ENCODE data around the gene DHRS7B.
"Not testable (repeated sequence)": the region's sequence is repeated elsewhere in the genome, so short reads cannot be mapped to it uniquely, and the experiment has no call there.

The DHRS7B gene

GRCh38 chr17:21105064-21105894 is 21.5 kb upstream of the DHRS7B start:
- H3K27ac ChIP-seq (ENCODE audit: low read depth, low read length), result peak overlapping the region; percentile 94
- no peaks in the 10 kb centered on the region for H3K79me1 ChIP-seq (ENCODE audit: low read length)

GRCh38 chr17:21106316-21106715 is 20.4 kb upstream of the DHRS7B start:
- H3K4me3 ChIP-seq (ENCODE audit: low read length), result no peak overlapping the region
- H3K27ac ChIP-seq (ENCODE audit: low read depth, low read length), result peak overlapping the region; percentile 94
- no peak overlapping the region for H4K5ac ChIP-seq (ENCODE audit: low read length)
- no peak overlapping the region for H3K23ac ChIP-seq (ENCODE audit: low read length)
- H3K79me1 ChIP-seq (ENCODE audit: low read length), result no peaks in the 10 kb centered on the region
- no peaks in the 10 kb centered on the region for H3K36me3 ChIP-seq (ENCODE audit: control insufficient read depth, insufficient read depth, low read length)
- H3K79me2 ChIP-seq (ENCODE audit: control insufficient read depth, insufficient read depth, low read length), result no peaks in the 10 kb centered on the region
- H3K56ac ChIP-seq (ENCODE audit: low read length), result peak overlapping the region; percentile 71
- no peak overlapping the region for H2BK15ac ChIP-seq (replicated peaks; ENCODE audit: low read depth)
- no peak overlapping the region for H3K4me2 ChIP-seq (ENCODE audit: low read length)
- H3K9ac ChIP-seq (ENCODE audit: low read length), result no peak overlapping the region
- no peaks in the 10 kb centered on the region for H3K27me3 ChIP-seq (ENCODE audit: insufficient read depth, low read length, poor library complexity)
- peak overlapping the region; percentile 97 for H3K18ac ChIP-seq (ENCODE audit: low read length)
- peak overlapping the region; percentile 91 for H3K4ac ChIP-seq (ENCODE audit: low read depth, low read length)
- H3K4me1 ChIP-seq (ENCODE audit: control insufficient read depth, low read depth, low read length), result peaks cover 2% of the 10 kb centered on the region
- DNase-seq, result peak; percentile 78
- H4K8ac ChIP-seq (ENCODE audit: low read depth, low read length), result no peak overlapping the region
- WGBS (ENCODE audit: extremely low coverage, insufficient coverage, low lambda C conversion rate), result no CpG with 5 or more reads among the region's 3 CpGs
- H2BK5ac ChIP-seq (ENCODE audit: low read length), result peak overlapping the region; percentile 93
- H2AK5ac ChIP-seq (ENCODE audit: low read length), result no peak overlapping the region
- peak overlapping the region; percentile 100 for H2BK120ac ChIP-seq (ENCODE audit: low read depth, low read length)

More at GRCh38 chr17:21105064-21105894, 21.5 kb upstream of the DHRS7B start:
- Histone ChIP-seq H2AK5ac (ENCODE audit: low read length) (peak overlapping the region; percentile 96), H4K8ac (ENCODE audit: low read depth, low read length) (no peak overlapping the region), H2BK15ac (replicated peaks; ENCODE audit: low read depth) (no peak overlapping the region), H3K36me3 (ENCODE audit: control insufficient read depth, insufficient read depth, low read length) (no peaks in the 10 kb centered on the region), H3K9ac (ENCODE audit: low read length) (peak overlapping the region; percentile 20), H3K4me3 (ENCODE audit: low read length) (no peak overlapping the region), H3K18ac (ENCODE audit: low read length) (peak overlapping the region; percentile 97), H3K23ac (ENCODE audit: low read length) (peak overlapping the region; percentile 80), H3K4me2 (ENCODE audit: low read length) (no peak overlapping the region), H3K79me2 (ENCODE audit: control insufficient read depth, insufficient read depth, low read length) (no peaks in the 10 kb centered on the region), H2BK120ac (ENCODE audit: low read depth, low read length) (peak overlapping the region; percentile 95), H3K4ac (ENCODE audit: low read depth, low read length) (peak overlapping the region; percentile 38), H3K4me1 (ENCODE audit: control insufficient read depth, low read depth, low read length) (peaks cover 2% of the 10 kb centered on the region), H3K27me3 (ENCODE audit: insufficient read depth, low read length, poor library complexity) (no peaks in the 10 kb centered on the region), H4K5ac (ENCODE audit: low read length) (peak overlapping the region; percentile 33), H2BK5ac (ENCODE audit: low read length) (peak overlapping the region; percentile 100), H3K56ac (ENCODE audit: low read length) (peak overlapping the region; percentile 79)
- peak; percentile 86 for DNase-seq
- WGBS (ENCODE audit: extremely low coverage, insufficient coverage, low lambda C conversion rate), result no CpG with 5 or more reads among the region's 5 CpGs

- not testable (repeated sequence) for H4K5ac ChIP-seq (ENCODE audit: low read length); H2AK5ac ChIP-seq (ENCODE audit: low read length); H3K4me1 ChIP-seq (ENCODE audit: control insufficient read depth, low read depth, low read length); H3K79me2 ChIP-seq (ENCODE audit: control insufficient read depth, insufficient read depth, low read length); H3K79me1 ChIP-seq (ENCODE audit: low read length); H3K4me3 ChIP-seq (ENCODE audit: low read length); H2BK15ac ChIP-seq (replicated peaks; ENCODE audit: low read depth); H3K36me3 ChIP-seq (ENCODE audit: control insufficient read depth, insufficient read depth, low read length); DNase-seq; H4K8ac ChIP-seq (ENCODE audit: low read depth, low read length); H3K27me3 ChIP-seq (ENCODE audit: insufficient read depth, low read length, poor library complexity); H3K9ac ChIP-seq (ENCODE audit: low read length); H3K4me2 ChIP-seq (ENCODE audit: low read length); H3K23ac ChIP-seq (ENCODE audit: low read length)
- WGBS (ENCODE audit: extremely low coverage, insufficient coverage, low lambda C conversion rate), result no CpG with 5 or more reads among the region's 7 CpGs
- Histone ChIP-seq H3K4ac (ENCODE audit: low read depth, low read length) (peak overlapping the region; percentile 96), H2BK120ac (ENCODE audit: low read depth, low read length) (peak overlapping the region; percentile 100), H2BK5ac (ENCODE audit: low read length) (peak overlapping the region; percentile 89), H3K18ac (ENCODE audit: low read length) (peak overlapping the region; percentile 97), H3K56ac (ENCODE audit: low read length) (peak overlapping the region; percentile 19), H3K27ac (ENCODE audit: low read depth, low read length) (peak overlapping the region; percentile 94)
These were observed 19.6 kb upstream of the DHRS7B start for GRCh38 chr17:21107067-21107650.

- no peaks in the 10 kb centered on the region for H3K36me3 ChIP-seq (ENCODE audit: control insufficient read depth, insufficient read depth, low read length)
- H4K5ac ChIP-seq (ENCODE audit: low read length), result no peak overlapping the region
- 100% methylated on average over 1 of the region's 3 CpGs for WGBS (ENCODE audit: extremely low coverage, insufficient coverage, low lambda C conversion rate)
- no peak overlapping the region for H3K4me3 ChIP-seq (ENCODE audit: low read length)
- H3K27me3 ChIP-seq (ENCODE audit: insufficient read depth, low read length, poor library complexity), result no peaks in the 10 kb centered on the region
- H3K27ac ChIP-seq (ENCODE audit: low read depth, low read length), result peak overlapping the region; percentile 78
- no peak overlapping the region for H2BK15ac ChIP-seq (replicated peaks; ENCODE audit: low read depth)
- no peak overlapping the region for H3K23ac ChIP-seq (ENCODE audit: low read length)
- H3K9ac ChIP-seq (ENCODE audit: low read length), result no peak overlapping the region
- H3K79me1 ChIP-seq (ENCODE audit: low read length), result no peaks in the 10 kb centered on the region
- no peak overlapping the region for H4K8ac ChIP-seq (ENCODE audit: low read depth, low read length)
- H3K4me2 ChIP-seq (ENCODE audit: low read length), result no peak overlapping the region
- H2BK120ac ChIP-seq (ENCODE audit: low read depth, low read length), result no peak overlapping the region
- peak; percentile 87 for DNase-seq
- H3K4ac ChIP-seq (ENCODE audit: low read depth, low read length), result no peak overlapping the region
- no peak overlapping the region for H3K56ac ChIP-seq (ENCODE audit: low read length)
- H2BK5ac ChIP-seq (ENCODE audit: low read length), result no peak overlapping the region
- peak overlapping the region; percentile 84 for H3K18ac ChIP-seq (ENCODE audit: low read length)
- H2AK5ac ChIP-seq (ENCODE audit: low read length), result no peak overlapping the region
- H3K4me1 ChIP-seq (ENCODE audit: control insufficient read depth, low read depth, low read length), result peaks cover 2% of the 10 kb centered on the region
- no peaks in the 10 kb centered on the region for H3K79me2 ChIP-seq (ENCODE audit: control insufficient read depth, insufficient read depth, low read length)
These were observed 18.1 kb upstream of the DHRS7B start for GRCh38 chr17:21108651-21109050.

GRCh38 chr17:21113049-21113690 is 13.6 kb upstream of the DHRS7B start:
- H3K4me3 ChIP-seq (ENCODE audit: low read length), result no peak overlapping the region
- H3K79me1 ChIP-seq (ENCODE audit: low read length), result no peaks in the 10 kb centered on the region
- H3K36me3 ChIP-seq (ENCODE audit: control insufficient read depth, insufficient read depth, low read length), result no peaks in the 10 kb centered on the region
- no peak overlapping the region for H3K4me2 ChIP-seq (ENCODE audit: low read length)
- H3K9ac ChIP-seq (ENCODE audit: low read length), result no peak overlapping the region
- H2BK5ac ChIP-seq (ENCODE audit: low read length), result no peak overlapping the region
- no peak overlapping the region for H3K56ac ChIP-seq (ENCODE audit: low read length)
- no peak for DNase-seq
- WGBS (ENCODE audit: extremely low coverage, insufficient coverage, low lambda C conversion rate), result no CpG with 5 or more reads among the region's 5 CpGs
- peaks cover 2% of the 10 kb centered on the region for H3K4me1 ChIP-seq (ENCODE audit: control insufficient read depth, low read depth, low read length)
- no peak overlapping the region for H2BK15ac ChIP-seq (replicated peaks; ENCODE audit: low read depth)
- H3K27me3 ChIP-seq (ENCODE audit: insufficient read depth, low read length, poor library complexity), result no peaks in the 10 kb centered on the region
- no peak overlapping the region for H4K8ac ChIP-seq (ENCODE audit: low read depth, low read length)
- H3K4ac ChIP-seq (ENCODE audit: low read depth, low read length), result no peak overlapping the region
- H3K27ac ChIP-seq (ENCODE audit: low read depth, low read length), result no peak overlapping the region
- H2BK120ac ChIP-seq (ENCODE audit: low read depth, low read length), result no peak overlapping the region
- no peak overlapping the region for H3K18ac ChIP-seq (ENCODE audit: low read length)
- H2AK5ac ChIP-seq (ENCODE audit: low read length), result no peak overlapping the region
- no peaks in the 10 kb centered on the region for H3K79me2 ChIP-seq (ENCODE audit: control insufficient read depth, insufficient read depth, low read length)
- H3K23ac ChIP-seq (ENCODE audit: low read length), result no peak overlapping the region
- H4K5ac ChIP-seq (ENCODE audit: low read length), result no peak overlapping the region
